ENCODE measurements around the gene PHETA1. TPM values are rescaled to one million over a fixed set of nuclear protein-coding genes. Genes with fewer than 3 reads are reported as not detected.

The PHETA1 gene
- total and polyA plus RNA-seq, 2 experiments from 2014 or later = 5.3 to 12.9 TPM

DNA sequence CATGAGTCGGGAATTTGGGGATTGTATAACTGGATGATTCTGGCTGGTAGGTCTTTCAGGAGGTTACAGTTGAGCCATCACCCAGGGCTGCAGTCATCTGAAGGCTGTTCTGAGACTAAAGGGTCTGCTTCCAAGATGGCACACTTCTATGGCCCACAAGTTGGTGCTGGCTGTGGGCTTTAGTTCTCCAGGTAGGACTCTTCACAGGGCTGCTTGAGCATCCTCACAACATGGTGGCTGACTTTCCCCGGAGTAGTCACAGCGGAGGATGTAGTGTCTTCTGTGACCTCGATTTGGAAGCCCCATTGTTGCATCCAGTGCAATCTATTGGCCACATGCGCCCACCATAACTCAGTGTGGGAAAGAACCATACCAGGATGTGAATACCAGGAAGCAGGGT is 14.4 kb downstream of the PHETA1 start:
- no peak overlapping the region for H3K27ac Mint-ChIP-seq
- no peaks in the 10 kb centered on the region for H3K36me3 ChIP-seq (ENCODE audit: insufficient read depth)
- no peak overlapping the region for H3K4me3 Mint-ChIP-seq
- H3K4me3 ChIP-seq = no peak overlapping the region
- H3K4me2 ChIP-seq = no peak overlapping the region
- H3K79me2 ChIP-seq (replicated peaks; ENCODE audit: insufficient read depth) = no peaks in the 10 kb centered on the region
- H3F3A ChIP-seq (replicated peaks; ENCODE audit: low read depth) = no peaks in the 10 kb centered on the region
- no peaks in the 10 kb centered on the region for H3K27me3 ChIP-seq (ENCODE audit: insufficient read depth)
- ATAC-seq (no peak), DNase-seq (ENCODE audit: low spot score) (no peak)
- no peaks in the 10 kb centered on the region for H3K4me1 Mint-ChIP-seq
- H3K27ac ChIP-seq (ENCODE audit: low read depth) = no peak overlapping the region
- no peaks in the 10 kb centered on the region for H3K9me3 Mint-ChIP-seq
- TF ChIP-seq, protein P1, sequence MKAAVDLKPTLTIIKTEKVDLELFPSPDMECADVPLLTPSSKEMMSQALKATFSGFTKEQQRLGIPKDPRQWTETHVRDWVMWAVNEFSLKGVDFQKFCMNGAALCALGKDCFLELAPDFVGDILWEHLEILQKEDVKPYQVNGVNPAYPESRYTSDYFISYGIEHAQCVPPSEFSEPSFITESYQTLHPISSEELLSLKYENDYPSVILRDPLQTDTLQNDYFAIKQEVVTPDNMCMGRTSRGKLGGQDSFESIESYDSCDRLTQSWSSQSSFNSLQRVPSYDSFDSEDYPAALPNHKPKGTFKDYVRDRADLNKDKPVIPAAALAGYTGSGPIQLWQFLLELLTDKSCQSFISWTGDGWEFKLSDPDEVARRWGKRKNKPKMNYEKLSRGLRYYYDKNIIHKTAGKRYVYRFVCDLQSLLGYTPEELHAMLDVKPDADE (IDR thresholded peaks at IDR 0.05) = no peak
- no peak for TF ChIP-seq POLR2AphosphoS5 (IDR thresholded peaks at IDR 0.05; ENCODE audit: low read depth)
- no peak for TF ChIP-seq NANOG (IDR thresholded peaks at IDR 0.05; ENCODE audit: borderline replicate concordance)
- TF ChIP-seq ZNF114 (CRISPR knock-in tag; IDR thresholded peaks at IDR 0.05) = no peak
- no peak for TF ChIP-seq REST (IDR thresholded peaks at IDR 0.05; ENCODE audit: unreplicated experiment)
- TF ChIP-seq STAT1 (IDR thresholded peaks at IDR 0.05; ENCODE audit: unreplicated experiment) = no peak
- TF ChIP-seq, protein P2, sequence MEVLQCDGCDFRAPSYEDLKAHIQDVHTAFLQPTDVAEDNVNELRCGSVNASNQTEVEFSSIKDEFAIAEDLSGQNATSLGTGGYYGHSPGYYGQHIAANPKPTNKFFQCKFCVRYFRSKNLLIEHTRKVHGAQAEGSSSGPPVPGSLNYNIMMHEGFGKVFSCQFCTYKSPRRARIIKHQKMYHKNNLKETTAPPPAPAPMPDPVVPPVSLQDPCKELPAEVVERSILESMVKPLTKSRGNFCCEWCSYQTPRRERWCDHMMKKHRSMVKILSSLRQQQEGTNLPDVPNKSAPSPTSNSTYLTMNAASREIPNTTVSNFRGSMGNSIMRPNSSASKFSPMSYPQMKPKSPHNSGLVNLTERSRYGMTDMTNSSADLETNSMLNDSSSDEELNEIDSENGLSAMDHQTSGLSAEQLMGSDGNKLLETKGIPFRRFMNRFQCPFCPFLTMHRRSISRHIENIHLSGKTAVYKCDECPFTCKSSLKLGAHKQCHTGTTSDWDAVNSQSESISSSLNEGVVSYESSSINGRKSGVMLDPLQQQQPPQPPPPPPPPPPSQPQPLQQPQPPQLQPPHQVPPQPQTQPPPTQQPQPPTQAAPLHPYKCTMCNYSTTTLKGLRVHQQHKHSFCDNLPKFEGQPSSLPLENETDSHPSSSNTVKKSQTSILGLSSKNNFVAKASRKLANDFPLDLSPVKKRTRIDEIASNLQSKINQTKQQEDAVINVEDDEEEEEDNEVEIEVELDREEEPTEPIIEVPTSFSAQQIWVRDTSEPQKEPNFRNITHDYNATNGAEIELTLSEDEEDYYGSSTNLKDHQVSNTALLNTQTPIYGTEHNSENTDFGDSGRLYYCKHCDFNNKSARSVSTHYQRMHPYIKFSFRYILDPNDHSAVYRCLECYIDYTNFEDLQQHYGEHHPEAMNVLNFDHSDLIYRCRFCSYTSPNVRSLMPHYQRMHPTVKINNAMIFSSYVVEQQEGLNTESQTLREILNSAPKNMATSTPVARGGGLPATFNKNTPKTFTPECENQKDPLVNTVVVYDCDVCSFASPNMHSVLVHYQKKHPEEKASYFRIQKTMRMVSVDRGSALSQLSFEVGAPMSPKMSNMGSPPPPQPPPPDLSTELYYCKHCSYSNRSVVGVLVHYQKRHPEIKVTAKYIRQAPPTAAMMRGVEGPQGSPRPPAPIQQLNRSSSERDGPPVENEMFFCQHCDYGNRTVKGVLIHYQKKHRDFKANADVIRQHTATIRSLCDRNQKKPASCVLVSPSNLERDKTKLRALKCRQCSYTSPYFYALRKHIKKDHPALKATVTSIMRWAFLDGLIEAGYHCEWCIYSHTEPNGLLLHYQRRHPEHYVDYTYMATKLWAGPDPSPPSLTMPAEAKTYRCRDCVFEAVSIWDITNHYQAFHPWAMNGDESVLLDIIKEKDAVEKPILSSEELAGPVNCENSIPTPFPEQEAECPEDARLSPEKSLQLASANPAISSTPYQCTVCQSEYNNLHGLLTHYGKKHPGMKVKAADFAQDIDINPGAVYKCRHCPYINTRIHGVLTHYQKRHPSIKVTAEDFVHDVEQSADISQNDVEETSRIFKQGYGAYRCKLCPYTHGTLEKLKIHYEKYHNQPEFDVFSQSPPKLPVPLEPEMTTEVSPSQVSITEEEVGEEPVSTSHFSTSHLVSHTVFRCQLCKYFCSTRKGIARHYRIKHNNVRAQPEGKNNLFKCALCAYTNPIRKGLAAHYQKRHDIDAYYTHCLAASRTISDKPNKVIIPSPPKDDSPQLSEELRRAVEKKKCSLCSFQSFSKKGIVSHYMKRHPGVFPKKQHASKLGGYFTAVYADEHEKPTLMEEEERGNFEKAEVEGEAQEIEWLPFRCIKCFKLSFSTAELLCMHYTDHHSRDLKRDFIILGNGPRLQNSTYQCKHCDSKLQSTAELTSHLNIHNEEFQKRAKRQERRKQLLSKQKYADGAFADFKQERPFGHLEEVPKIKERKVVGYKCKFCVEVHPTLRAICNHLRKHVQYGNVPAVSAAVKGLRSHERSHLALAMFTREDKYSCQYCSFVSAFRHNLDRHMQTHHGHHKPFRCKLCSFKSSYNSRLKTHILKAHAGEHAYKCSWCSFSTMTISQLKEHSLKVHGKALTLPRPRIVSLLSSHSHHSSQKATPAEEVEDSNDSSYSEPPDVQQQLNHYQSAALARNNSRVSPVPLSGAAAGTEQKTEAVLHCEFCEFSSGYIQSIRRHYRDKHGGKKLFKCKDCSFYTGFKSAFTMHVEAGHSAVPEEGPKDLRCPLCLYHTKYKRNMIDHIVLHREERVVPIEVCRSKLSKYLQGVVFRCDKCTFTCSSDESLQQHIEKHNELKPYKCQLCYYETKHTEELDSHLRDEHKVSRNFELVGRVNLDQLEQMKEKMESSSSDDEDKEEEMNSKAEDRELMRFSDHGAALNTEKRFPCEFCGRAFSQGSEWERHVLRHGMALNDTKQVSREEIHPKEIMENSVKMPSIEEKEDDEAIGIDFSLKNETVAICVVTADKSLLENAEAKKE (CRISPR knock-in tag; IDR thresholded peaks at IDR 0.05) = no peak
- TF ChIP-seq EZH2phosphoT487 (IDR thresholded peaks at IDR 0.05; ENCODE audit: unreplicated experiment) = no peak
- no peak for TF ChIP-seq CREB1 (CRISPR knock-in tag; IDR thresholded peaks at IDR 0.05; ENCODE audit: low read depth)
- no peak for TF ChIP-seq ZNF331 (CRISPR knock-in tag; IDR thresholded peaks at IDR 0.05; ENCODE audit: low read depth)
- TF ChIP-seq, protein P3, sequence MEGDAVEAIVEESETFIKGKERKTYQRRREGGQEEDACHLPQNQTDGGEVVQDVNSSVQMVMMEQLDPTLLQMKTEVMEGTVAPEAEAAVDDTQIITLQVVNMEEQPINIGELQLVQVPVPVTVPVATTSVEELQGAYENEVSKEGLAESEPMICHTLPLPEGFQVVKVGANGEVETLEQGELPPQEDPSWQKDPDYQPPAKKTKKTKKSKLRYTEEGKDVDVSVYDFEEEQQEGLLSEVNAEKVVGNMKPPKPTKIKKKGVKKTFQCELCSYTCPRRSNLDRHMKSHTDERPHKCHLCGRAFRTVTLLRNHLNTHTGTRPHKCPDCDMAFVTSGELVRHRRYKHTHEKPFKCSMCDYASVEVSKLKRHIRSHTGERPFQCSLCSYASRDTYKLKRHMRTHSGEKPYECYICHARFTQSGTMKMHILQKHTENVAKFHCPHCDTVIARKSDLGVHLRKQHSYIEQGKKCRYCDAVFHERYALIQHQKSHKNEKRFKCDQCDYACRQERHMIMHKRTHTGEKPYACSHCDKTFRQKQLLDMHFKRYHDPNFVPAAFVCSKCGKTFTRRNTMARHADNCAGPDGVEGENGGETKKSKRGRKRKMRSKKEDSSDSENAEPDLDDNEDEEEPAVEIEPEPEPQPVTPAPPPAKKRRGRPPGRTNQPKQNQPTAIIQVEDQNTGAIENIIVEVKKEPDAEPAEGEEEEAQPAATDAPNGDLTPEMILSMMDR (conservative IDR thresholded peaks at IDR 0.05; ENCODE audit: low read depth in 2 of 2) = no peak
- TF ChIP-seq JUNB (IDR thresholded peaks at IDR 0.05; ENCODE audit: unreplicated experiment) = no peak
- TF ChIP-seq EZH2 (IDR thresholded peaks at IDR 0.05; ENCODE audit: low read depth, unreplicated experiment) = no peak
- H4K20me1 ChIP-seq (replicated peaks; ENCODE audit: insufficient read depth) = no peaks in the 10 kb centered on the region
- peaks cover 4% of the 10 kb centered on the region for H3K27me3 Mint-ChIP-seq (ENCODE audit: insufficient read depth, low read depth, poor library complexity)
- H3K9me2 ChIP-seq (ENCODE audit: insufficient read depth) = no peaks in the 10 kb centered on the region
- no peaks in the 10 kb centered on the region for H3K4me1 ChIP-seq (ENCODE audit: insufficient read depth)
- H3K36me3 Mint-ChIP-seq (ENCODE audit: low read depth) = no peaks in the 10 kb centered on the region
- no peak overlapping the region for H2AFZ ChIP-seq

Measured in GM23338 (cell line).